ENCODE results near the gene SLC22A7. TPM values are rescaled to one million over a fixed set of nuclear protein-coding genes. Genes with fewer than 3 reads are reported as not detected.

SLC22A7 gene
- total and polyA plus RNA-seq, 8 donors: not detected

GRCh38 chr6:43262000-43262779, 35.9 kb upstream of the SLC22A7 start:
- peak in 1 of 2 donors; percentile 72 for DNase-seq
- TF ChIP-seq POLR2AphosphoS5 (IDR thresholded peaks at IDR 0.05): no peak
- TF ChIP-seq EP300 (IDR thresholded peaks at IDR 0.05): no peak
- 64 to 75% (median 72%) methylated on average over 14 of the region's 14 CpGs for WGBS, 5 donors
- Histone ChIP-seq H3K27me3 (peaks cover 0 to 12% (median 0%) of the 10 kb centered on the region in 3 donors), H3K4me1 (no peaks in the 10 kb centered on the region), H3K36me3 (no peaks in the 10 kb centered on the region), H3K27ac (no peak overlapping the region), H3K9me3 (no peaks in the 10 kb centered on the region), H3K4me3 (no peak overlapping the region)
- intact Hi-C loops (cut with DNase I; ENCODE audit: low total_unique reads): loop anchor here (10.0 kb wide), 1 partner anchor 243 kb away; no protein-coding TSS in a partner anchor

DNA sequence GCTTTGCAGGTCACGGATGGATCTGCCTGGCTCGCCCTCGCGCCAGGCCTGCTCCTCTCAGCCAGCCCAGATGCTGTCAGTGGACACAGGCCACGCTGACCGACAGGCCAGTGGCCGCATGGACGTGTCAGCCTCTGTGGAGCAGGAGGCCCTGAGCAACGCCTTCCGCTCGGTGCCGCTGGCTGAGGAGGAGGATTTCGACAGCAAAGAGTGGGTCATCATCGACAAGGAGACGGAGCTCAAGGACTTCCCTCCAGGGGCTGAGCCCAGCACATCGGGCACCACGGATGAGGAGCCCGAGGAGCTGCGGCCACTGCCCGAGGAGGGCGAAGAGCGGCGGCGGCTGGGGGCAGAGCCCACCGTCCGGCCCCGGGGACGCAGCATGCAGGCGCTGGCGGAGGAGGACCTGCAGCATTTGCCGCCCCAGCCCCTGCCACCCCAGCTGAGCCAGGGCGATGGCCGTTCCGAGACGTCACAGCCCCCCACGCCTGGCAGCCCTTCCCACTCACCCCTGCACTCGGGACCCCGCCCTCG, 35.2 kb upstream of the SLC22A7 start:
- Histone ChIP-seq H3K9me3 (no peaks in the 10 kb centered on the region), H3K27ac (no peak overlapping the region), H3K4me1 (peaks cover 0 to 7% (median 4%) of the 10 kb centered on the region in 4 donors), H3K4me3 (no peak overlapping the region), H3K36me3 (no peaks in the 10 kb centered on the region), H3K27me3 (peaks cover 0 to 9% (median 0%) of the 10 kb centered on the region in 3 donors)
- DNase-seq: no peak
- TF ChIP-seq EP300 (IDR thresholded peaks at IDR 0.05) (no peak), POLR2A (IDR thresholded peaks at IDR 0.05) (no peak), POLR2AphosphoS5 (IDR thresholded peaks at IDR 0.05) (no peak)
- TF ChIP-seq, protein P1, sequence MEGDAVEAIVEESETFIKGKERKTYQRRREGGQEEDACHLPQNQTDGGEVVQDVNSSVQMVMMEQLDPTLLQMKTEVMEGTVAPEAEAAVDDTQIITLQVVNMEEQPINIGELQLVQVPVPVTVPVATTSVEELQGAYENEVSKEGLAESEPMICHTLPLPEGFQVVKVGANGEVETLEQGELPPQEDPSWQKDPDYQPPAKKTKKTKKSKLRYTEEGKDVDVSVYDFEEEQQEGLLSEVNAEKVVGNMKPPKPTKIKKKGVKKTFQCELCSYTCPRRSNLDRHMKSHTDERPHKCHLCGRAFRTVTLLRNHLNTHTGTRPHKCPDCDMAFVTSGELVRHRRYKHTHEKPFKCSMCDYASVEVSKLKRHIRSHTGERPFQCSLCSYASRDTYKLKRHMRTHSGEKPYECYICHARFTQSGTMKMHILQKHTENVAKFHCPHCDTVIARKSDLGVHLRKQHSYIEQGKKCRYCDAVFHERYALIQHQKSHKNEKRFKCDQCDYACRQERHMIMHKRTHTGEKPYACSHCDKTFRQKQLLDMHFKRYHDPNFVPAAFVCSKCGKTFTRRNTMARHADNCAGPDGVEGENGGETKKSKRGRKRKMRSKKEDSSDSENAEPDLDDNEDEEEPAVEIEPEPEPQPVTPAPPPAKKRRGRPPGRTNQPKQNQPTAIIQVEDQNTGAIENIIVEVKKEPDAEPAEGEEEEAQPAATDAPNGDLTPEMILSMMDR (IDR thresholded peaks at IDR 0.05): no peak
- 82 to 89% (median 88%) methylated on average over 29 to 39 of the region's 39 CpGs for WGBS, 5 donors
- intact Hi-C loops (cut with DNase I; ENCODE audit: low total_unique reads): loop anchor here (10.0 kb wide), 1 partner anchor 242 kb away; no protein-coding TSS in a partner anchor

DNA sequence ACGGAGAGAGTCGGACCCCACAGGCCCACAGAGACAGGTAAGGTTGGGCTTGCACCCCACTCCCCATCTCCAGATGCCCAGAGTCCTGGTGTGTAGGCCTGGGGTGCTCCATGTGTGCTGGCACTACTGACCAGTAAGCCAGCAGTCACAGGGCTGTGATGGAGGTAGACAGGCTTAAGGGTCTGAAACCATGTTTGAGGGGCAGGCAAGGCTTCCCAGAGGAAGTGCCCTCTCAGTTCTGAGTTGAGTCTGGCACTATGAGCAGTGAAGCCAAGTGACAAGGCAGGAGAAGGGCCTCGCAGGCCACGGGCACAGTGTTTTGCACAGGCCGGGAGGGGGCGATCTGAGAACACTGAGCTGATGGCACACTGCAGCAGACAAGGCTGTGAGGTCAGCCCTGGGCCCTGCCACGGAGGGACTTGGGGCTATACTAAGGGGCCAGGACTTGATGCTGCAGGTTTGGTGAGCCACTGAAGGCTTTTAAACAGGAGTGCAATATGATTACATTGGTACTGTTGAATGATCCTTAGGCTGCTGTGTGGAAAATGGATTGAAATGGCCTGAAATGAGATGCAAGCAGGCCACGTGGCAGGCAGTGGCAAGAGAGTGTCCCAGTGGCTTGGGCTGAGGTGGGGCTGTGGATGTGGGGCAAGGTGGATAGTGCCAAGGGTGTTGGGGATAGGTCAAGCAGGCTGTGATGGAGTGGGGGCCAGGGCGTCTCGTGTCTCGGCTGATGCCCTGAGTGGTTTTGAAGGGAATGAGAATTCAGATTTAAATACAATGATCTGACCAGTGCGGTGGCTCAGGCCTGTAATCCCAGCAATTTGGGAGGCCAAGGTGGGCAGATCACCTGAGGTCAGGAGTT, 34.5 kb upstream of the SLC22A7 start:
- H3K4me1 ChIP-seq: peaks cover 6 to 14% (median 11%) of the 10 kb centered on the region in 4 donors
- H3K27me3 ChIP-seq: peaks cover 0 to 16% (median 0%) of the 10 kb centered on the region in 3 donors
- intact Hi-C loops (cut with DNase I; ENCODE audit: low total_unique reads): loop anchor here (10.0 kb wide), 1 partner anchor 241 kb away; no protein-coding TSS in a partner anchor
- no peak overlapping the region for H3K4me3 ChIP-seq
- peak in 1 of 4 donors; percentile 9 for TF ChIP-seq POLR2A (IDR thresholded peaks at IDR 0.05)
- no peak for TF ChIP-seq EP300 (IDR thresholded peaks at IDR 0.05)
- TF ChIP-seq, protein P1 (IDR thresholded peaks at IDR 0.05): peak in 5 of 7 experiments; percentile 48 to 74 (median 64)
- peak in 1 of 3 donors; percentile 44 for TF ChIP-seq POLR2AphosphoS5 (IDR thresholded peaks at IDR 0.05)
- no peak overlapping the region for H3K27ac ChIP-seq
- 45 to 56% (median 50%) methylated on average over 12 of the region's 12 CpGs for WGBS, 5 donors
- no peaks in the 10 kb centered on the region for H3K9me3 ChIP-seq
- H3K36me3 ChIP-seq: no peaks in the 10 kb centered on the region
- peak; percentile 82 to 92 for DNase-seq

- H3K27ac ChIP-seq: no peak overlapping the region
- no peaks in the 10 kb centered on the region for H3K9me3 ChIP-seq
- 82 to 93% (median 85%) methylated on average over 5 of the region's 5 CpGs for WGBS, 5 donors
- peaks cover 0 to 19% (median 7%) of the 10 kb centered on the region in 3 donors for H3K27me3 ChIP-seq
- H3K4me1 ChIP-seq: peaks cover 17 to 25% (median 21%) of the 10 kb centered on the region in 4 donors
- intact Hi-C loops (cut with DNase I; ENCODE audit: low total_unique reads): loop anchor here (10.0 kb wide), 1 partner anchor 240 kb away; no protein-coding TSS in a partner anchor
- H3K36me3 ChIP-seq: no peaks in the 10 kb centered on the region
- no peak for TF ChIP-seq POLR2A (IDR thresholded peaks at IDR 0.05)
- no peak for TF ChIP-seq POLR2AphosphoS5 (IDR thresholded peaks at IDR 0.05)
- TF ChIP-seq EP300 (IDR thresholded peaks at IDR 0.05): no peak
- TF ChIP-seq, protein P1 (IDR thresholded peaks at IDR 0.05): no peak
- no peak for DNase-seq
- no peak overlapping the region for H3K4me3 ChIP-seq
Measured at GRCh38 chr6:43264599-43265145, 33.4 kb upstream of the SLC22A7 start.
